Measurements from ENCODE around the gene ST6GALNAC5. TPM values are rescaled to one million over a fixed set of nuclear protein-coding genes. Genes with fewer than 3 reads are reported as not detected.

Gene ST6GALNAC5
- total RNA-seq, 4 donors from 2014 or later, result not detected

GRCh38 chr1:76939817-76940216 lies 72.5 kb downstream of the ST6GALNAC5 start:
- no peak for TF ChIP-seq CTCF (IDR thresholded peaks at IDR 0.05; ENCODE audit: low read depth)

- TF ChIP-seq CTCF (IDR thresholded peaks at IDR 0.05; ENCODE audit: low read depth), result no peak
These were observed 73.5 kb downstream of the ST6GALNAC5 start for GRCh38 chr1:76940571-76941335.

- TF ChIP-seq CTCF (IDR thresholded peaks at IDR 0.05; ENCODE audit: low read depth), result no peak
These were observed 75.3 kb downstream of the ST6GALNAC5 start for GRCh38 chr1:76942549-76942948.

- TF ChIP-seq CTCF (IDR thresholded peaks at IDR 0.05; ENCODE audit: low read depth), result no peak
These were observed 77.7 kb downstream of the ST6GALNAC5 start for GRCh38 chr1:76944942-76945341.

GRCh38 chr1:76948846-76949245 lies 81.6 kb downstream of the ST6GALNAC5 start:
- TF ChIP-seq CTCF (IDR thresholded peaks at IDR 0.05; ENCODE audit: low read depth), result no peak

- TF ChIP-seq CTCF (IDR thresholded peaks at IDR 0.05; ENCODE audit: low read depth), result no peak
These were observed 82.2 kb downstream of the ST6GALNAC5 start for GRCh38 chr1:76949503-76949902.

GRCh38 chr1:76950306-76950705 lies 83.0 kb downstream of the ST6GALNAC5 start:
- no peak for TF ChIP-seq CTCF (IDR thresholded peaks at IDR 0.05; ENCODE audit: low read depth)
